ENCODE measurements around the gene NMT1.

The NMT1 gene

GRCh38 chr17:45098869-45099616 is 37.9 kb downstream of the NMT1 start:
- no peak overlapping the region for H3K4me3 Mint-ChIP-seq
- no peaks in the 10 kb centered on the region for H3K9me3 Mint-ChIP-seq
- H3K36me3 Mint-ChIP-seq (ENCODE audit: low read depth), result peaks cover 38% of the 10 kb centered on the region
- H3K27me3 Mint-ChIP-seq (ENCODE audit: low read depth), result no peaks in the 10 kb centered on the region
- H3K27ac Mint-ChIP-seq, result no peak overlapping the region
- H3K4me1 Mint-ChIP-seq (ENCODE audit: low read depth), result no peaks in the 10 kb centered on the region

DNA sequence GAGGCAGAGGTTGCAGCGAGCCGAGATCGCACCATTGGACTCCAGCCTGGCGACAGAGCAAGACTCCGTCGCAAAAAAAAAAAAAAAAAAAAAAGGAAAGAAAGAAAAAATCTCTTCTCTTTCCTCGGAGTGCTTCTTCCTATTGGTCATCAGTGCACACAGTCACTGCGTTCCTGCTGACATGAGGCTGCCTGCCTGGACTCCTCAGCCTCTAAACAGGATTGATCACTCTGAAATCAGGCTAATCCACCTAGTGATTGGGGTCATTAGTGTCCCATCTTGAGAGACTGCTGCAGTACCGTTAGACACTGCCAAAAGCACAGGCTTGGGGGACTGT is 40.4 kb downstream of the NMT1 start:
- no peaks in the 10 kb centered on the region for H3K4me1 Mint-ChIP-seq (ENCODE audit: low read depth)
- H3K4me3 Mint-ChIP-seq, result no peak overlapping the region
- no peak overlapping the region for H3K27ac Mint-ChIP-seq
- H3K9me3 Mint-ChIP-seq, result no peaks in the 10 kb centered on the region
- H3K27me3 Mint-ChIP-seq (ENCODE audit: low read depth), result no peaks in the 10 kb centered on the region
- H3K36me3 Mint-ChIP-seq (ENCODE audit: low read depth), result peaks cover 33% of the 10 kb centered on the region

DNA sequence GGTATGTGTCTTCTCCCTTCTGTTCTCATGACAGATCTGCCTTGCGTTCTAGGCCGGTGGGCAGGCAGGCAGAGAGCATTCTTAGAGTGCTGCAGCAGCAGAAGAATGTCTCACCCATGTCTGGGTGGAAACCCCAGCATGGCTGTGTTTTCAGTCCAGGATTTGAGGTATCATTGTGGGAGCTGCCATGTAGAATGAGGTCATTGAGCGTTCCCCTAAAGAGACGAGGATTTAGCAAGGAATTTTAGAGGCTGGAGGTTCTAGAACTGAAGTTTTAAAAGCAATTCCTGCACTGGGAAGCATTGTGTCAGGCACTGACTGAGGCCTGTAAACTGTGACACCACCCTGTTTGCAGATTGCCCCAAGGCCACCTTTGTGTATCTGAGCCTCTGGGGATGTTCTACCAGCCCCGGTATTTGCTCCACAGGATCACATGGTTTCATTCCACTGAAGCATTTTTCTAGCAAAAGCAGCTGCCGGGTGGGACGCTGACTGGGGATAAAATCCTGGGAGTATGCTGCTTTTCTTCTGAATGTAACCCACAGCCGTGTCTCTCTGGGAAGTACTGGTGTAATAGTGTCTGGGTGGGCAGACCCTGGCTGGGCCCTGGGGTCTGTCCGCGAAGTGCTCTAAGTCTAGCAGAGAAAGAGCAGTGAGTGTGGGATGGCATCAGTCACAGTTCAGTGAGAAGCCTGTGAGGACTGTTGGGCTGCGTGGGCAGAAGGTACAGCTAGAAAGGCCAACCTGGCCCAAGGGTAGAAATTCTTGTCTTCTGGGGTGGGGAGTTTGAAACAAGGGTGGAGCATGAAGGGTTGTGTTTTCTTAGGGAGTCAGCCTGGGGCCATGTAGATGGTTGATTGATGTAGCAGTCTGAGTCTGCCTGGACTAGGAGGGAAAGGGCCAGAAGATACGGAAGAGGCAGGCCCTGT is 41.0 kb downstream of the NMT1 start:
- no peak overlapping the region for H3K4me3 Mint-ChIP-seq
- H3K9me3 Mint-ChIP-seq, result no peaks in the 10 kb centered on the region
- H3K36me3 Mint-ChIP-seq (ENCODE audit: low read depth), result peaks cover 31% of the 10 kb centered on the region
- no peaks in the 10 kb centered on the region for H3K4me1 Mint-ChIP-seq (ENCODE audit: low read depth)
- no peak overlapping the region for H3K27ac Mint-ChIP-seq
- no peaks in the 10 kb centered on the region for H3K27me3 Mint-ChIP-seq (ENCODE audit: low read depth)

- H3K36me3 Mint-ChIP-seq (ENCODE audit: low read depth), result peaks cover 29% of the 10 kb centered on the region
- H3K4me3 Mint-ChIP-seq, result no peak overlapping the region
- H3K27ac Mint-ChIP-seq, result no peak overlapping the region
- H3K9me3 Mint-ChIP-seq, result no peaks in the 10 kb centered on the region
- no peaks in the 10 kb centered on the region for H3K4me1 Mint-ChIP-seq (ENCODE audit: low read depth)
- no peaks in the 10 kb centered on the region for H3K27me3 Mint-ChIP-seq (ENCODE audit: low read depth)
Observed at GRCh38 chr17:45102856-45103255, 41.7 kb downstream of the NMT1 start.

- no peaks in the 10 kb centered on the region for H3K27me3 Mint-ChIP-seq (ENCODE audit: low read depth)
- no peak overlapping the region for H3K4me3 Mint-ChIP-seq
- H3K36me3 Mint-ChIP-seq (ENCODE audit: low read depth), result peaks cover 28% of the 10 kb centered on the region
- H3K27ac Mint-ChIP-seq, result no peak overlapping the region
- H3K9me3 Mint-ChIP-seq, result no peaks in the 10 kb centered on the region
- no peaks in the 10 kb centered on the region for H3K4me1 Mint-ChIP-seq (ENCODE audit: low read depth)
Observed at GRCh38 chr17:45103269-45103795, 42.2 kb downstream of the NMT1 start.

DNA sequence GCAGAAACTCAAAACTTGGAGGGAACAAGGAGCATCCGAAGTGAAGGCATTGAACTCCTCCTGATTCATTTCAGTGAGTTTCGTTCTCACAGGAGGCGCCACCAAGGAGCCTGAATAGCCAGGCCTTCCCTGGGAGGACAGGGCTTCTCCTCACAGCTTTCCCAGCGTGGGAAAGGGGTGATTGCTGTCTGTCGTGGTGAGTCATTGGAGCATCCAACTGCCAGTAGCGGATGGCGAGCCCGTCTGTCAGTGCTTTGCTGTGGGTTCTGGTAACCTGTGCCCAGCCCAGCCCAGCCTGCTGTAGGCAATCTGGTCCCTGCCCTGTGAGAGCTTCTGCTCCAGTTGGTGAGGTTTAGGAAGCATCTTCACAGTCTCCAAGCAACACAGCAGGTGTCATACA is 42.9 kb downstream of the NMT1 start:
- no peak overlapping the region for H3K4me3 Mint-ChIP-seq
- no peak overlapping the region for H3K27ac Mint-ChIP-seq
- peaks cover 28% of the 10 kb centered on the region for H3K36me3 Mint-ChIP-seq (ENCODE audit: low read depth)
- H3K9me3 Mint-ChIP-seq, result no peaks in the 10 kb centered on the region
- H3K27me3 Mint-ChIP-seq (ENCODE audit: low read depth), result no peaks in the 10 kb centered on the region
- no peaks in the 10 kb centered on the region for H3K4me1 Mint-ChIP-seq (ENCODE audit: low read depth)

DNA sequence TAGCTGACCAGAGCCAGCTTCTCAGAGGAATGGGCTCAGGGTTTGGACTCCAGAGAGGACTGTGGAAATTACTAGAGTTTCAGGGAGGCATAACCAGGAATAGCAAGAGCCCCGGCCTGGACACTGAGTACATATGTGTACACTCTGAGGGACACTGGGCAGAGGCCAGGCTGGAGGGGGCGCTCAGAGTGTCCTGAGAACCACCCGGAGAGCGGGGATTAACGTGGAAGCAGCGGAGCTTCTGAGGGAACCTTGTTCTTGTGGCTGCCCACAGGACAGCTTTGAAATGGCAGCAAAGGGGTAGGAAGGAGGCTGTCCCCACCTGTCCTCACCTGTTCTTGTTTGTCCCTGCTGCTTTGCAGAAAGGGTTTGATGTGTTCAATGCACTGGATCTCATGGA is 43.4 kb downstream of the NMT1 start:
- Mint-ChIP-seq H3K4me1 (ENCODE audit: low read depth) (no peaks in the 10 kb centered on the region), H3K36me3 (ENCODE audit: low read depth) (peaks cover 25% of the 10 kb centered on the region), H3K27ac (no peak overlapping the region), H3K9me3 (no peaks in the 10 kb centered on the region), H3K27me3 (ENCODE audit: low read depth) (no peaks in the 10 kb centered on the region), H3K4me3 (no peak overlapping the region)

DNA sequence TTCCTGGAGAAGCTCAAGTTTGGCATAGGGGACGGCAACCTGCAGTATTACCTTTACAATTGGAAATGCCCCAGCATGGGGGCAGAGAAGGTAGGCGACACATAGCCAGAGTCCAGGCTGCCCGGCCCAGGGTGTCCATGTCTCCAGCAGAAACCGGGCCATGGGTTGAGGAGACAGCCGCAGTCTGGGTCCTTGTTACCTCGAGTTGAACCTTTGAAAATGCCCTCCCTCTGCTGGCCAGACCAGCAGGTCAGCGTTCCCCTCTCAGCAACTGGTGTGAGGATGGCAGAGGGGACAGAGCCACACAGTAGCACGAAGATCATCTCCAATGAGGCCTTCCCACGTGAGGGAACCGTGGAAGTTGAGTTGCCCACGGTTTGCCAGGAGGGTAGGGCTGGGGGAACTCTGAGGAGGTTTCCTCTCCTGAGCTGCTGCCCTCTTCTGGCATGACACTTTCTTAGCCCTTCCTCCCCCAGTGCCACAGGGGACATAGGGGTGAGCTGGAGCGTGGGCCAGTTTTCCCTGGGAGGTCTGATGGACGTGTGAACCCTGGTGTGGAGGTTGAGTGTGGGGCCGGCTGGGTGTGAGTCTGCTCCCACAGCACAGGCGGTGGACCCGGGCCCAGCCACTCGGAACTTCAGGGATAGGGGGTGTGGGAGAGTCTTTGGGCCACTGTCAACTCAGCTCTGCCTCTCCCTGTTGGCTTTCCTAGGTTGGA is 43.9 kb downstream of the NMT1 start:
- H3K4me3 Mint-ChIP-seq, result no peak overlapping the region
- no peak overlapping the region for H3K27ac Mint-ChIP-seq
- no peaks in the 10 kb centered on the region for H3K27me3 Mint-ChIP-seq (ENCODE audit: low read depth)
- H3K9me3 Mint-ChIP-seq, result no peaks in the 10 kb centered on the region
- H3K4me1 Mint-ChIP-seq (ENCODE audit: low read depth), result no peaks in the 10 kb centered on the region
- H3K36me3 Mint-ChIP-seq (ENCODE audit: low read depth), result peaks cover 25% of the 10 kb centered on the region

GRCh38 chr17:45106096-45106495 is 45.0 kb downstream of the NMT1 start:
- no peak overlapping the region for H3K4me3 Mint-ChIP-seq
- H3K36me3 Mint-ChIP-seq (ENCODE audit: low read depth), result peaks cover 25% of the 10 kb centered on the region
- H3K9me3 Mint-ChIP-seq, result no peaks in the 10 kb centered on the region
- H3K4me1 Mint-ChIP-seq (ENCODE audit: low read depth), result no peaks in the 10 kb centered on the region
- H3K27ac Mint-ChIP-seq, result no peak overlapping the region
- no peaks in the 10 kb centered on the region for H3K27me3 Mint-ChIP-seq (ENCODE audit: low read depth)

GRCh38 chr17:45106582-45106981 is 45.5 kb downstream of the NMT1 start:
- Mint-ChIP-seq H3K4me1 (ENCODE audit: low read depth) (no peaks in the 10 kb centered on the region), H3K4me3 (no peak overlapping the region), H3K9me3 (no peaks in the 10 kb centered on the region), H3K36me3 (ENCODE audit: low read depth) (peaks cover 25% of the 10 kb centered on the region), H3K27me3 (ENCODE audit: low read depth) (no peaks in the 10 kb centered on the region), H3K27ac (no peak overlapping the region)

DNA sequence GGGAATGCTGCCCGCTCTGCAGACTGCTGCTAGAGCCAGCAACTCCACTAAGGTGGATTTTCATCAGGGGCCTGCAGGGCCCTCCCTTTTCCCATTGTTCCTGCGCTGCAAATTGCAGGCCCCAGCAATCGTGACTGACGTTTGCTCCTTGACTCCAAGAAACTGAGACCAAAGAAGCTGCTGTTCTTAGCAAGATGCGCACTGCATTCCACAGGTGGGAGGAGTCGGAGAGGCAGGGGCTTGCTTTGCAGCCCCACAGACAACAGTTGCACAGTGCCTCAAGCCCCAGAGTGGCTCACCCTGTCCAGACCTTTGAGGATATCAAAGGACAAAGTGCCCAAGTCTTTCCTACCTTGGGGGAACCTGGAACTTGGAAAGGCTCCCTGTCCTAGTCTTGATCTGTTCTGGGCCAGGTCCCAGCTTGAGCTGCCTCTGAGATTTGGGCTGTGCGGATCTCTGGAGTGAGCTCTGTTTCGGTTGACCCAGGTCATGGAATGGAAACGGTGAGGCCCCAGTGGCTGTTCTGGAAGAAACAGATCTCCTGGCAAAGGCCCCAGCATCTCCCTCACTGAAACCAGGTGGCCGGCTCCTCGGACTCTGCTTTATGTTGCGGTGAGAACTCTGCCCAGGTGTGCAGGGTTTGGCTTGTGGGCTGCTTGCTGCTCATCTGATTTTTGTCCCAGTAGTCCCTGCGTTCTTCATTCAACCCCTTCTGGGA is 46.3 kb downstream of the NMT1 start:
- Mint-ChIP-seq H3K9me3 (no peaks in the 10 kb centered on the region), H3K36me3 (ENCODE audit: low read depth) (peaks cover 22% of the 10 kb centered on the region), H3K4me3 (no peak overlapping the region), H3K4me1 (ENCODE audit: low read depth) (no peaks in the 10 kb centered on the region), H3K27ac (no peak overlapping the region), H3K27me3 (ENCODE audit: low read depth) (no peaks in the 10 kb centered on the region)

GRCh38 chr17:45108051-45108450 is 46.9 kb downstream of the NMT1 start:
- no peaks in the 10 kb centered on the region for H3K4me1 Mint-ChIP-seq (ENCODE audit: low read depth)
- no peaks in the 10 kb centered on the region for H3K27me3 Mint-ChIP-seq (ENCODE audit: low read depth)
- H3K4me3 Mint-ChIP-seq, result no peak overlapping the region
- H3K36me3 Mint-ChIP-seq (ENCODE audit: low read depth), result peaks cover 20% of the 10 kb centered on the region
- no peak overlapping the region for H3K27ac Mint-ChIP-seq
- H3K9me3 Mint-ChIP-seq, result no peaks in the 10 kb centered on the region

- Mint-ChIP-seq H3K27me3 (ENCODE audit: low read depth) (no peaks in the 10 kb centered on the region), H3K9me3 (no peaks in the 10 kb centered on the region), H3K36me3 (ENCODE audit: low read depth) (peaks cover 14% of the 10 kb centered on the region), H3K27ac (no peak overlapping the region), H3K4me1 (ENCODE audit: low read depth) (no peaks in the 10 kb centered on the region), H3K4me3 (no peak overlapping the region)
Observed at GRCh38 chr17:45108595-45109521, 47.7 kb downstream of the NMT1 start.

All from T-helper 1 cell treated with Interleukin-12 subunit alpha and Interleukin-12 subunit beta and Interleukin-4 antibody, amounts not matched to agents 30 μg/mL and 1 μg/mL, for 36 hours (primary cell).